Gastrocnemius medialis (tissue), 4 donors: ENCODE data around the gene DGCR2. TPM values are rescaled to one million over a fixed set of nuclear protein-coding genes. Genes with fewer than 3 reads are reported as not detected.

ENCODE experiments used
- ATAC-seq, 2 donors: fragments of 150-250 bp; one replicate each; pipeline ENCODE4 v1.9.1; 2016
- DNase-seq, 2 donors: peaks; one replicate each; pipeline ENCODE4 v3.0.0-alpha.2; 2019
- H3K27ac ChIP-seq, 4 donors: fragments of 200-600 bp; sonication (generic); 1 replicate in 1 of 4; 2 replicates in 3 of 4; pipeline ENCODE4 v1.5.1; 2016 to 2018; ENCODE audit warnings: mild to moderate bottlenecking in 2 of 4, moderate library complexity in 1 of 4
- H3K27me3 ChIP-seq, 3 donors: fragments of 200-600 bp; sonication (generic) in 2 of 3; 1 replicate in 1 of 3; 2 replicates in 2 of 3; pipeline versions ENCODE4 v1.5.1 to v1.6.0; 2016 to 2019; ENCODE audit warnings: mild to moderate bottlenecking in 1 of 3, moderate library complexity in 1 of 3
- H3K36me3 ChIP-seq, 2 donors: fragments of 200-600 bp; sonication (generic) in 1 of 2; one replicate each; pipeline ENCODE4 v1.5.1; 2017 to 2018
- H3K4me1 ChIP-seq, 2 donors: fragments of 200-600 bp; sonication (generic) in 1 of 2; one replicate each; pipeline ENCODE4 v1.5.1; 2016 to 2017; ENCODE audit warnings: mild to moderate bottlenecking in 2 of 2
- H3K4me3 ChIP-seq, 4 donors: fragments of 200-600 bp; sonication (generic) in 3 of 4; 1 replicate in 1 of 4; 2 replicates in 3 of 4; pipeline ENCODE4 v1.5.1; 2016 to 2019; ENCODE audit warnings: mild to moderate bottlenecking in 2 of 4
- H3K9me3 ChIP-seq, 3 donors: fragments of 200-600 bp; sonication (generic) in 2 of 3; 1 replicate in 1 of 3; 2 replicates in 2 of 3; pipeline ENCODE4 v1.5.1; 2016 to 2019
- CTCF ChIP-seq, 5 experiments: fragments of 450-650 bp in 3 of 5; fragments of 200-600 bp in 2 of 5; sonication (generic) in 2 of 5; IDR thresholded peaks in 4 of 5; conservative IDR thresholded peaks in 1 of 5; 1 replicate in 4 of 5; 2 replicates in 1 of 5; pipeline ENCODE4 v1.5.1; 2016 to 2019; ENCODE audit warnings: antibody characterized with exemption in 5 of 5, mild to moderate bottlenecking in 3 of 5, moderate library complexity in 3 of 5
- POLR2A ChIP-seq, 2 donors: fragments of 450-650 bp; IDR thresholded peaks; one replicate each; pipeline ENCODE4 v1.6.1; 2017; ENCODE audit warnings: antibody characterized with exemption in 2 of 2, mild to moderate bottlenecking in 2 of 2, moderate library complexity in 2 of 2
- in situ Hi-C, 4 donors: fragments of 200-750 bp; cut with MboI; loops; one replicate each; pipeline versions ENCODE4 v1.15.0 to v1.8.0; 2017; ENCODE audit warnings: low sequenced_read_pairs in 4 of 4
- intact Hi-C: fragments of 100-400 bp; cut with DNase I; formaldehyde crosslinking; loops from one replicate; pipeline ENCODE4 v1.15.1; 2023; ENCODE audit warnings: low total_unique reads
- total RNA-seq, 4 donors: library from RNA; depleted of rRNA; stranded (reverse); fragments of >200 nt; gene quantifications; one replicate each; pipeline versions ENCODE4 v1.1.0 to v1.2.3, GENCODE V29; 2016

The DGCR2 gene
- total RNA-seq, 4 donors from 2014 or later: 30.0 to 72.7 (median 43.5) TPM

GRCh38 chr22:19143967-19144400 lies 21.8 kb upstream of the DGCR2 start:
- H3K27me3 ChIP-seq: peaks cover 9 to 12% (median 11%) of the 10 kb centered on the region in 3 donors
- ATAC-seq (peak in 1 of 2 donors; percentile 8), DNase-seq (no peak)
- H3K4me1 ChIP-seq: peaks cover 8% of the 10 kb centered on the region in 2 donors
- peak overlapping the region; percentile 81 to 86 (median 84) for H3K27ac ChIP-seq
- no peaks in the 10 kb centered on the region for H3K9me3 ChIP-seq
- intact Hi-C loops (loop anchor here (1.0 to 2.0 kb wide), 4 partner anchors 22 to 487 kb away; partner anchors contain the start of genes CDC45, DGCR2 and UFD1), in situ Hi-C loops (loop anchor here in 1 of 4 donors (25.0 kb wide), 1 partner anchor 493 kb away; no protein-coding TSS in a partner anchor)
- no peak for TF ChIP-seq POLR2A (IDR thresholded peaks at IDR 0.05)
- TF ChIP-seq CTCF (IDR thresholded peaks at IDR 0.05 in 4 of 5, conservative IDR thresholded peaks at IDR 0.05 in 1 of 5): no peak
- peak overlapping the region; percentile 78 to 96 (median 89) for H3K4me3 ChIP-seq
- H3K36me3 ChIP-seq: peaks cover 0 to 39% of the 10 kb centered on the region in 2 donors

GRCh38 chr22:19143212-19143611 lies 21.0 kb upstream of the DGCR2 start:
- Histone ChIP-seq H3K36me3 (peaks cover 0 to 47% of the 10 kb centered on the region in 2 donors), H3K27me3 (peaks cover under 1 to 4% (median 3%) of the 10 kb centered on the region in 3 donors), H3K27ac (no peak overlapping the region), H3K4me3 (peak overlapping the region in 2 of 4 donors; percentile 90 to 96), H3K4me1 (peaks cover 8% of the 10 kb centered on the region in 2 donors), H3K9me3 (no peaks in the 10 kb centered on the region)
- no peak for DNase-seq
- ATAC-seq: no peak
- intact Hi-C loops (no loop called here), in situ Hi-C loops (loop anchor here in 1 of 4 donors (25.0 kb wide), 1 partner anchor 494 kb away; no protein-coding TSS in a partner anchor)
- TF ChIP-seq CTCF (IDR thresholded peaks at IDR 0.05 in 4 of 5, conservative IDR thresholded peaks at IDR 0.05 in 1 of 5): no peak
- TF ChIP-seq POLR2A (IDR thresholded peaks at IDR 0.05): no peak

- no peak overlapping the region for H3K27ac ChIP-seq
- TF ChIP-seq CTCF (IDR thresholded peaks at IDR 0.05 in 4 of 5, conservative IDR thresholded peaks at IDR 0.05 in 1 of 5) (no peak), POLR2A (IDR thresholded peaks at IDR 0.05) (no peak)
- DNase-seq (no peak), ATAC-seq (no peak)
- H3K9me3 ChIP-seq: no peaks in the 10 kb centered on the region
- H3K27me3 ChIP-seq: no peaks in the 10 kb centered on the region
- peaks cover 0 to 55% of the 10 kb centered on the region in 2 donors for H3K36me3 ChIP-seq
- H3K4me3 ChIP-seq: no peak overlapping the region
- in situ Hi-C loops: loop anchor here in 1 of 4 donors (25.0 kb wide), 1 partner anchor 495 kb away; no protein-coding TSS in a partner anchor
- H3K4me1 ChIP-seq: peaks cover 8% of the 10 kb centered on the region in 2 donors
- intact Hi-C loops: no loop called here
These were observed 20.2 kb upstream of the DGCR2 start for GRCh38 chr22:19142394-19142793.

GRCh38 chr22:19139974-19140373 lies 17.8 kb upstream of the DGCR2 start:
- intact Hi-C loops: no loop called here
- Histone ChIP-seq H3K36me3 (peaks cover 0 to 67% of the 10 kb centered on the region in 2 donors), H3K4me1 (peaks cover 8 to 11% of the 10 kb centered on the region in 2 donors), H3K4me3 (no peak overlapping the region), H3K27me3 (no peaks in the 10 kb centered on the region), H3K9me3 (no peaks in the 10 kb centered on the region), H3K27ac (no peak overlapping the region)
- ATAC-seq: no peak
- no peak for DNase-seq
- in situ Hi-C loops: loop anchor here in 1 of 4 donors (25.0 kb wide), 1 partner anchor 497 kb away; no protein-coding TSS in a partner anchor
- TF ChIP-seq CTCF (IDR thresholded peaks at IDR 0.05 in 4 of 5, conservative IDR thresholded peaks at IDR 0.05 in 1 of 5) (no peak), POLR2A (IDR thresholded peaks at IDR 0.05) (no peak)
